DND-41 (cell line): ENCODE measurements around the gene CD177.
"Not testable (repeated sequence)": the region's sequence is repeated elsewhere in the genome, so short reads cannot be mapped to it uniquely, and the experiment has no call there.

Experiments
- ATAC-seq: fragments of 200-7000 bp; cut with Tn5 transposase; 3 replicates; pipeline ENCODE4 v1.9.1; 2021; ENCODE audit warnings: low read depth; ENCODE audit not compliant: insufficient read depth
- DNase-seq: peaks from one replicate; pipeline ENCODE4 v3.0.0-alpha.2; 2020
- H2AFZ ChIP-seq: 2 replicates; pipeline ENCODE4 v1.6.0; 2012; ENCODE audit warnings: low read depth, low read length
- H3K27ac ChIP-seq: 2 replicates; pipeline ENCODE4 v1.5.1; 2012; ENCODE audit warnings: low read length, inconsistent platforms
- H3K27me3 ChIP-seq: fragments of 200-600 bp; sonication (generic); 2 replicates; pipeline ENCODE4 v1.6.0; 2012; ENCODE audit warnings: low read length, mild to moderate bottlenecking, inconsistent platforms; ENCODE audit not compliant: insufficient read depth, poor library complexity
- H3K36me3 ChIP-seq: 2 replicates; pipeline ENCODE4 v1.5.1; 2012; ENCODE audit warnings: low read length, inconsistent platforms; ENCODE audit not compliant: insufficient read depth
- H3K4me1 ChIP-seq: 2 replicates; pipeline ENCODE4 v1.5.1; 2012; ENCODE audit warnings: mild to moderate bottlenecking, low read length; ENCODE audit not compliant: insufficient read depth
- H3K4me2 ChIP-seq: 2 replicates; pipeline ENCODE4 v1.6.0; 2012; ENCODE audit warnings: mild to moderate bottlenecking, moderate library complexity, low read length, inconsistent platforms; ENCODE audit not compliant: insufficient read depth
- H3K4me3 ChIP-seq, 2 experiments: fragments of 200-600 bp in 1 of 2; shearing (Covaris generic) in 1 of 2; 2 replicates each; pipeline ENCODE4 v1.5.1; 2012 to 2016; ENCODE audit warnings: inconsistent platforms in 2 of 2, low read length in 2 of 2, mild to moderate bottlenecking in 2 of 2, low read depth in 1 of 2, moderate library complexity in 1 of 2
- H3K79me2 ChIP-seq: 2 replicates; pipeline ENCODE4 v1.6.0; 2012; ENCODE audit warnings: low read length, inconsistent platforms; ENCODE audit not compliant: insufficient read depth
- H3K9ac ChIP-seq: 2 replicates; pipeline ENCODE4 v1.6.0; 2012; ENCODE audit warnings: low read depth, mild to moderate bottlenecking, inconsistent platforms, low read length, moderate library complexity
- H3K9me3 ChIP-seq: 2 replicates; pipeline ENCODE4 v1.5.1; 2012; ENCODE audit warnings: low read length, moderate library complexity, mild to moderate bottlenecking, inconsistent platforms; ENCODE audit not compliant: insufficient read depth, severe bottlenecking
- H4K20me1 ChIP-seq: 2 replicates; pipeline ENCODE4 v1.6.0; 2012; ENCODE audit warnings: low read length; ENCODE audit not compliant: insufficient read depth
- CTCF ChIP-seq: IDR thresholded peaks from 2 replicates; pipeline ENCODE4 v1.5.1; 2012; ENCODE audit warnings: borderline replicate concordance, low read length, moderate library complexity, mild to moderate bottlenecking; ENCODE audit not compliant: poor library complexity, severe bottlenecking; ENCODE audit errors: extremely low read depth
- EZH2 ChIP-seq: IDR thresholded peaks from 3 replicates; pipeline ENCODE4 v1.6.1; 2012; ENCODE audit warnings: borderline replicate concordance, low read depth, mild to moderate bottlenecking, moderate library complexity, low read length, inconsistent platforms; ENCODE audit not compliant: severe bottlenecking

Gene CD177

GRCh38 chr19:43320546-43320945 lies 32.9 kb upstream of the CD177 start:
- no peak for ATAC-seq

GRCh38 chr19:43326761-43327160 lies 26.7 kb upstream of the CD177 start:
- not testable (repeated sequence) for H3K9ac ChIP-seq, H3K9me3 ChIP-seq, H3K27me3 ChIP-seq, H3K36me3 ChIP-seq, H3K27ac ChIP-seq, H3K4me2 ChIP-seq, H2AFZ ChIP-seq, H3K4me3 ChIP-seq, ATAC-seq, H4K20me1 ChIP-seq, H3K79me2 ChIP-seq, DNase-seq, H3K4me1 ChIP-seq

More at GRCh38 chr19:43320546-43320945, 32.9 kb upstream of the CD177 start:
- no peak overlapping the region for H3K27ac ChIP-seq
- no peak overlapping the region for H3K4me2 ChIP-seq
- no peak for DNase-seq
- H3K4me3 ChIP-seq, result no peak overlapping the region
- no peaks in the 10 kb centered on the region for H3K27me3 ChIP-seq
- no peaks in the 10 kb centered on the region for H3K79me2 ChIP-seq
- H4K20me1 ChIP-seq, result no peaks in the 10 kb centered on the region
- H3K36me3 ChIP-seq, result no peaks in the 10 kb centered on the region
- no peaks in the 10 kb centered on the region for H3K9me3 ChIP-seq
- TF ChIP-seq CTCF (no peak), EZH2 (no peak)
- no peaks in the 10 kb centered on the region for H3K4me1 ChIP-seq
- H2AFZ ChIP-seq, result no peak overlapping the region
- H3K9ac ChIP-seq, result no peak overlapping the region

- H3K36me3 ChIP-seq, H3K79me2 ChIP-seq, H4K20me1 ChIP-seq, H3K9ac ChIP-seq, DNase-seq, ATAC-seq, H3K4me3 ChIP-seq, H2AFZ ChIP-seq, H3K4me2 ChIP-seq, H3K9me3 ChIP-seq, H3K27me3 ChIP-seq, H3K4me1 ChIP-seq, H3K27ac ChIP-seq: not testable (repeated sequence)
Observed at GRCh38 chr19:43328561-43328960, 24.9 kb upstream of the CD177 start.

- H3K4me2 ChIP-seq, H3K9me3 ChIP-seq, H3K27me3 ChIP-seq, ATAC-seq, H3K27ac ChIP-seq, H4K20me1 ChIP-seq, H3K79me2 ChIP-seq, H3K36me3 ChIP-seq, H3K4me3 ChIP-seq, H3K9ac ChIP-seq, DNase-seq, H3K4me1 ChIP-seq, H2AFZ ChIP-seq: not testable (repeated sequence)
Observed at GRCh38 chr19:43329049-43329448, 24.4 kb upstream of the CD177 start.

GRCh38 chr19:43329989-43330388 lies 23.5 kb upstream of the CD177 start:
- no peak overlapping the region for H3K4me2 ChIP-seq
- no peak overlapping the region for H3K9ac ChIP-seq
- no peak overlapping the region for H3K4me3 ChIP-seq
- H3K27me3 ChIP-seq, result peaks cover 6% of the 10 kb centered on the region
- TF ChIP-seq CTCF (no peak), EZH2 (no peak)
- no peak overlapping the region for H2AFZ ChIP-seq
- ATAC-seq, result no peak
- no peaks in the 10 kb centered on the region; the same call in 1 of the 2 replicates for H4K20me1 ChIP-seq
- no peaks in the 10 kb centered on the region for H3K36me3 ChIP-seq
- no peaks in the 10 kb centered on the region for H3K4me1 ChIP-seq
- no peak for DNase-seq
- no peaks in the 10 kb centered on the region for H3K9me3 ChIP-seq
- H3K27ac ChIP-seq, result no peak overlapping the region
- no peaks in the 10 kb centered on the region for H3K79me2 ChIP-seq
